AG10803 (cell line): ENCODE results near the gene PPP1R16B.
A peak's percentile ranks its signal among the peaks of the same experiment; 100 is the strongest.

Source experiments
- DNase-seq: peaks from one replicate; pipeline ENCODE4 v3.0.0; 2010; ENCODE audit warnings: low read depth
- H3K4me3 ChIP-seq: 2 replicates; pipeline ENCODE4 v1.5.1; 2011; ENCODE audit warnings: mild to moderate bottlenecking, low read length, control low read depth
- TF ChIP-seq, protein P1 (sequence below): conservative IDR thresholded peaks from 2 replicates; pipeline ENCODE4 v1.5.1; 2011; ENCODE audit warnings: mild to moderate bottlenecking, low read length, control low read depth, inconsistent platforms

Gene PPP1R16B

DNA sequence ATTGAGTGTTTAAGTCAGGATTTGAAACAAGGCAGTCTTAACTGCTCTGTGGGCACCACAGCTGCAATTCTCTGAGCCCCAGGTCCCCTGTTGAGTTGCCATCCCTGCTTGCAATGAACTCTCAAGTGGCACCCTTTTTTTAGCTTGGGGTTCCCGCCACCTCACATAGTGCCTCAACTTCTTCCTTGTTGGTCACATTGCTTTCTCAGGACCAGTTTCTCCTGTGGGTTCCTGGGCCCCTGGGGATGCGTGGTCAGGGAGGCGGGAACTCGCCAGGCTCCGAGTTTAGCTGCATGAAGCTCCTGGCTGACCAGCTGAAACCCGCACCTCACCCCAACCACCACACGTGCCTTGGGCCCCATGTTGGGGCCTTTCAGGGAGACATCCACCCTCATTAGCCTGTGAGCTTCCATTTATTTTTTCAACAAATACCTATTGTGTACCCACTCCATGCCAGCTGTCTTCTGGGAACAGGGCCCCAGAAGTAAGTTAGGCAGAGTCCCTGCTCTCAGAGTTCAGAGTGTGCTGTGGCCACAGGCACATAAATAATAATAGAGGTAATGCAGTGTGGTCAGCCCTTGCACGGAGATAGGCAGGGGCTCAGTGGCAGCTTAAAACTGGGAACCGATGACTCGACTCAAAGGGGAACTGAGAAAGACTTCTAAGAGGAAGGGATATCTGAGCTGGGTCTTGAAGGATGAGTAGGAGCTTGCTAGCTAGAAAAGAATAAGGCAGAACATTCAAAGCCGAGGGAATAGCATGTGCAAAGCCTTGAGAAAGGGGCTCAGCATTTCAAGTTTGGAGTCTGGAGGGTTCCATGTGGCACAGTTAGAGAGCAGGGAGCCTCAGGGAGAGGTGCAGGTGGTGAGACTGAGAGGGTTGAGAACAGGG, 86.8 kb downstream of the PPP1R16B start:
- no peak overlapping the region for H3K4me3 ChIP-seq
- no peak for DNase-seq
- TF ChIP-seq, protein P1, sequence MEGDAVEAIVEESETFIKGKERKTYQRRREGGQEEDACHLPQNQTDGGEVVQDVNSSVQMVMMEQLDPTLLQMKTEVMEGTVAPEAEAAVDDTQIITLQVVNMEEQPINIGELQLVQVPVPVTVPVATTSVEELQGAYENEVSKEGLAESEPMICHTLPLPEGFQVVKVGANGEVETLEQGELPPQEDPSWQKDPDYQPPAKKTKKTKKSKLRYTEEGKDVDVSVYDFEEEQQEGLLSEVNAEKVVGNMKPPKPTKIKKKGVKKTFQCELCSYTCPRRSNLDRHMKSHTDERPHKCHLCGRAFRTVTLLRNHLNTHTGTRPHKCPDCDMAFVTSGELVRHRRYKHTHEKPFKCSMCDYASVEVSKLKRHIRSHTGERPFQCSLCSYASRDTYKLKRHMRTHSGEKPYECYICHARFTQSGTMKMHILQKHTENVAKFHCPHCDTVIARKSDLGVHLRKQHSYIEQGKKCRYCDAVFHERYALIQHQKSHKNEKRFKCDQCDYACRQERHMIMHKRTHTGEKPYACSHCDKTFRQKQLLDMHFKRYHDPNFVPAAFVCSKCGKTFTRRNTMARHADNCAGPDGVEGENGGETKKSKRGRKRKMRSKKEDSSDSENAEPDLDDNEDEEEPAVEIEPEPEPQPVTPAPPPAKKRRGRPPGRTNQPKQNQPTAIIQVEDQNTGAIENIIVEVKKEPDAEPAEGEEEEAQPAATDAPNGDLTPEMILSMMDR = no peak

DNA sequence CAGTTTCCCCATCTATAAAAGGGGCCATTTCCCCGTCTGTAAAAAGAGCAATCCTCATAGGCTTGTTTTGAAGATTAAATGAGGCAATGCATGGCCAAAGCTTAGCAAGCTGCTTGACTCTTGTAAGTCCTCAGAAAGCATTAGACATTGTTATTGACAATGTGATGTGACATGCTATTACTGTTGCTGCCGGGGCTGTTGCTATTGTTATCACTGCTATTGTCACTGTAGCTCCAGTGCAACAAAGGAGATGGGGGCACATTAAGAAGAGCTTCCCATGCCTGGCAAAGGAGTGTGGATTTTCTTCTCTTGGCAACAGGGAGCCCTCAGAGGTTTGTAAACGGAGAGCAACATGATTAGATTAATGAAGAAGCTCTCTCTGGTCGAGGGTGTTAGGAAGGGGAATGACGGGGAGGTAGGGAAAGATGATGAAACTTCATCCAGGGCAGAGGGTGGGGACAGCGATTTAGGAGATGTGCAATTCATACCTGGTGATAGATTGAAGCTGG, 87.6 kb downstream of the PPP1R16B start:
- H3K4me3 ChIP-seq = no peak overlapping the region
- TF ChIP-seq, protein P1 = no peak
- DNase-seq = no peak

DNA sequence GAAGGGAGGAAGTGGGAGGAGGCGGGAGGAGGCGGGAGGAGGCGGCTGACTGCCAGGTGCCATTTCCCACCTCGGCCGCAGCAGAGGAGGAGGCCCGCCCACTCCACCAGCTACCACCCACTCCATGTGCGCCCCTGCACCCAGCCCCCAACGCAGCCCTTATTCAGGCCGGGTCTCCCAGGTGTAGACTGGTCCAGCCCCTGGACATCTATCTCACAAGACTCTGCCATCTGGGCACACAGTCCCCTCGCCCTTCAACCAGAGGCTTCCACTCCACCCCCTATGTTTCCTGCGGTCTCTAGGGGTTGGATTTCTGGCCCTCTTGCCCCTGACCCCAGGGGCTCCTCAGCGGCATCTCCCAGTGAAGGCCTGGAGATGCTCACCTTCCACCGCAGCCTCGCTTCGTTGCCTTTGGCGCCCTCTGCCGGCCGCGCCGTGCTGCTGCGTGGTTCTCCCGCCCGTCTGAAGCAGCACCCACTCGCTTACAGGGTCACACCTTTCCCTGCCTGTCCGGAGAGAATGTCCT, 88.1 kb downstream of the PPP1R16B start:
- DNase-seq = peak; percentile 31
- H3K4me3 ChIP-seq = no peak overlapping the region
- TF ChIP-seq, protein P1 = peak; percentile 83

DNA sequence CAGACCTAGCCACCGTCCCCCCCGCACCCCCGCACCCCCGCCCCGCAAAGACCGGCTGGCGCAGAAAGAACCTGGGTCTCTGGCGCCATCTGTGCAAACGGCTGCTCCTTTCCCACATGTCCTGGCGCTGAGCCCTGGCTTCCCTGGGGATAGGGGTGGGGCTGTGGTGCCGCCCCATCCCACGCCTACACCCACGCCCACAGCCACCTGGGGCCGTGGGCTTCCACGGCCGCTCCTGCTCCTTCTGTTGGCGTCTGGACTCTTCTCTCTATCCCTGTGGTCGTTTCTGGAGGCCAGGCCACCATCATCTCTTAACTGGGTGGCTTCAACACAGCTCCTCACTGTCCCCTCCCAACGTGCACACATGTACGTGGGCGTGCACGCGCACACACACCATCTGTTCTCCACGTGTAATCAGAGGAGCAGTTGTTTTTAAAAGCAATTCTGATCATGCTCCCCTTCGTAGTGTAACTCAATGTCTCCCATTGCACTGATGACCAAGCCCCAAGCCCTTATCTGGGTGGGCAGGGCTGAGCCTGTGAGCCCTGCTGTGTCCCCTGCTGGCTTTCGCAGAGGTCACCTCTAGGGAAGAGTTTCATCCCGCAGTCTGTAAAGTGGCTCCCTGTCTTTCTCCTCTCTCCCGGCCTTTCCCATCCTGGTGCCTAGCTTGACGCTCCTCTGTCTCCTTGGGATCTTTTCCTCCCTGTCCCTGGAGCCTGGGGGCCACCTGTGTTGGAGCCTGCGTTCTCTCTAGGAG, 88.8 kb downstream of the PPP1R16B start:
- DNase-seq = no peak
- H3K4me3 ChIP-seq = no peak overlapping the region
- TF ChIP-seq, protein P1 = no peak

DNA sequence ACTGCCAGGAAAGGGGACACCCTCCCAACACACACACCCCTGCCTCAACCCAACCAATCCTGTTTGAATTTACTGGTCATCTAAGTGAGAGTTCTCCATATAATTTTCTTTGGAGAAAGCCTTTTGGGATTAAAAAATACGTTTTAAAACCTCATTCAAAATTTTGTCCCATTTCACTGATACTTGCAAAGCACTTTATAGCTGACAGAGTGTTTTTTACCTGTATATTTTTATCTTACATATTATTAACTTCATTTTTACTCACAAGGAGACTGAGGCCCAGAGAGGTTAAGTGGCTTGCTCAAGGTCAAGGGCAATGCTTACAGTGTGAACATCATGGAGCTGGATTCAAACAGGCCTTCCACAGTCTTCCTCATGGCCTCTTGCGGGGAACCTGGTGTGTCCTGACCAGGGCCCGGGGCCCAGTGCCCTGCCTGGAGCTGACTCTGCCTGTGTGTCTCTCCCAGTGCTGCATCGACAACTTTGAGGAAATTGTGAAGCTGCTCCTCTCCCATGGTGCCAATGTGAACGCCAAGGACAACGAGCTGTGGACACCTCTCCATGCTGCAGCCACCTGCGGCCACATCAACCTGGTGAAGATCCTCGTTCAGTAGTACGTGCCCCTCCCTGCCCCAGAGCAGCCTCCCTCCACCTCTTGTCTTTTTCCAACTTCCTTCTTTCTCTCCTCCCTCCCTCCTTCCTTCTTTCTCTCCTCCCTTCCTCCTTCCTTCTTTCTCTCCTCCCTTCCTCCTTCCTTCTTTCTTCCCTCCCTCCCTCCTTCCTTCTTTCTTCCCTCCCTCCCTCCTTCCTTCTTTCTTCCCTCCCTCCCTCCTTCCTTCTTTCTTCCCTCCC, 89.8 kb downstream of the PPP1R16B start:
- no peak overlapping the region for H3K4me3 ChIP-seq
- TF ChIP-seq, protein P1 = no peak
- DNase-seq = no peak

DNA sequence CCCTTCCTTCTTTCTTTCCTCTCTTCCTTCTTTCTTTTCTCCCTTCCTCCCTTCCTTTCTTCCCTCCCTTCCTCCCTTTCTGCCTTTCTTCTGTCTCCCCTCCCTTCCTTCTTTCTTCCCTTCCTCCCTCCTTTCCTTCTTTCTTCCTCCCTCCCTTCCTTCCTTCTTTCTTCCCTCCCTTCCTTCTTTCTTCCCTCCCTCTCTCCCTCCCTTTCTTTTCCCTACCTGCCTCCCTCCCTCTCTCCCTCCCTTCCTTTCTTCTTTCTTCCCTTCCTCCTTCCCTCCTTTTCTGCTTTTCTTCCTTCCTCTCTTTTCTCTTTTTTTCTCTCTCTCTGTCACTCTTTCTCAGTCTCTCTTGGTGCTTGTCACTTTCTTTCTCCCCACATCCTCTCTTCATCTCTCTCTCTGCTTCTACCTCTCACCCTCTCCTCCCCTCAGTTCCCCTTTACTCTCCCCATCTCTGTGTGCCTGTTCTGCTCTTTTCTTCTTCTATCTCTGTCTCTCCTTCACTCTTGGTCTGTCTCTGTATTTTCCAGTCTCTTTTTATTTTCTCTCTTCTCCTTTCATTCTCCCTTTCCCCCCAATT, 90.6 kb downstream of the PPP1R16B start:
- no peak overlapping the region for H3K4me3 ChIP-seq
- no peak for DNase-seq
- TF ChIP-seq, protein P1 = no peak
